Gastrocnemius medialis (tissue), 4 donors: ENCODE data around the gene SIDT1. TPM values are rescaled to one million over a fixed set of nuclear protein-coding genes. Genes with fewer than 3 reads are reported as not detected.

Experiments
- ATAC-seq, 2 donors: fragments of 150-250 bp; one replicate each; pipeline ENCODE4 v1.9.1; 2016
- DNase-seq, 2 donors: peaks; one replicate each; pipeline ENCODE4 v3.0.0-alpha.2; 2019
- H3K27ac ChIP-seq, 4 donors: fragments of 200-600 bp; sonication (generic); 1 replicate in 1 of 4; 2 replicates in 3 of 4; pipeline ENCODE4 v1.5.1; 2016 to 2018; ENCODE audit warnings: mild to moderate bottlenecking in 2 of 4, moderate library complexity in 1 of 4
- H3K27me3 ChIP-seq, 3 donors: fragments of 200-600 bp; sonication (generic) in 2 of 3; 1 replicate in 1 of 3; 2 replicates in 2 of 3; pipeline versions ENCODE4 v1.5.1 to v1.6.0; 2016 to 2019; ENCODE audit warnings: mild to moderate bottlenecking in 1 of 3, moderate library complexity in 1 of 3
- H3K36me3 ChIP-seq, 2 donors: fragments of 200-600 bp; sonication (generic) in 1 of 2; one replicate each; pipeline ENCODE4 v1.5.1; 2017 to 2018
- H3K4me1 ChIP-seq, 2 donors: fragments of 200-600 bp; sonication (generic) in 1 of 2; one replicate each; pipeline ENCODE4 v1.5.1; 2016 to 2017; ENCODE audit warnings: mild to moderate bottlenecking in 2 of 2
- H3K4me3 ChIP-seq, 4 donors: fragments of 200-600 bp; sonication (generic) in 3 of 4; 1 replicate in 1 of 4; 2 replicates in 3 of 4; pipeline ENCODE4 v1.5.1; 2016 to 2019; ENCODE audit warnings: mild to moderate bottlenecking in 2 of 4
- H3K9me3 ChIP-seq, 3 donors: fragments of 200-600 bp; sonication (generic) in 2 of 3; 1 replicate in 1 of 3; 2 replicates in 2 of 3; pipeline ENCODE4 v1.5.1; 2016 to 2019
- POLR2A ChIP-seq, 2 donors: fragments of 450-650 bp; IDR thresholded peaks; one replicate each; pipeline ENCODE4 v1.6.1; 2017; ENCODE audit warnings: antibody characterized with exemption in 2 of 2, mild to moderate bottlenecking in 2 of 2, moderate library complexity in 2 of 2
- in situ Hi-C, 4 donors: fragments of 200-750 bp; cut with MboI; loops; one replicate each; pipeline versions ENCODE4 v1.15.0 to v1.8.0; 2017; ENCODE audit warnings: low sequenced_read_pairs in 4 of 4
- intact Hi-C: fragments of 100-400 bp; cut with DNase I; formaldehyde crosslinking; loops from one replicate; pipeline ENCODE4 v1.15.1; 2023; ENCODE audit warnings: low total_unique reads
- total RNA-seq, 4 donors: library from RNA; depleted of rRNA; stranded (reverse); fragments of >200 nt; gene quantifications; one replicate each; pipeline versions ENCODE4 v1.1.0 to v1.2.3, GENCODE V29; 2016
- TF ChIP-seq, protein P1 (sequence below), 5 experiments: fragments of 450-650 bp in 3 of 5; fragments of 200-600 bp in 2 of 5; sonication (generic) in 2 of 5; IDR thresholded peaks in 4 of 5; conservative IDR thresholded peaks in 1 of 5; 1 replicate in 4 of 5; 2 replicates in 1 of 5; pipeline ENCODE4 v1.5.1; 2016 to 2019; ENCODE audit warnings: antibody characterized with exemption in 5 of 5, mild to moderate bottlenecking in 3 of 5, moderate library complexity in 3 of 5

SIDT1 gene
- total RNA-seq, 4 donors from 2014 or later: 0.13 to 0.87 (median 0.19) TPM; not detected in 1

DNA sequence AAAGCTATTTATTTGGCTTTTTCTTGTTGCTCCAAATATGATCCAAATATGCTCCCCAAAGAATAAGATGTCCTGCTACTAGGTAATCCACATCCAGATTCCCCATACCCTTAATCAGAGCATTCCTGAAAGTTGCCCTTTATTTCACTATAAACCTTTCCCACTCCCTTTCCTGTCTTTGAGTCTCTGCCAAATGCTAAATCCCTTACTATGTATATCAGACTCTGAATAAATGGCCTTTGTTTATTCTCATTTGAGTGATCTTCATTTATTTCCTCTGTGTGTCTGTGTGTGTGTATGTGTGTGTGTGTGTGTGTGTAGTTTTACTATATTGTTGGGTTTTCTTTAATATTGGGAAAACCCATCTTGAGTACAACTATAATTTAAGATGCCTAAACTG is 10.4 kb upstream of the SIDT1 start:
- H3K27me3 ChIP-seq: peaks cover 0 to 3% (median 0%) of the 10 kb centered on the region in 3 donors
- no peak overlapping the region for H3K4me3 ChIP-seq
- intact Hi-C loops (no loop called here), in situ Hi-C loops (loop anchor here in 3 of 4 donors (25.0 kb wide), 2 partner anchors 215 to 960 kb away; partner anchors contain the start of genes ATP6V1A (in 2 of the 3), NAA50 (in 2 of the 3), ATG3 (in 1 of the 3) and SLC35A5 (in 1 of the 3))
- TF ChIP-seq, protein P1, sequence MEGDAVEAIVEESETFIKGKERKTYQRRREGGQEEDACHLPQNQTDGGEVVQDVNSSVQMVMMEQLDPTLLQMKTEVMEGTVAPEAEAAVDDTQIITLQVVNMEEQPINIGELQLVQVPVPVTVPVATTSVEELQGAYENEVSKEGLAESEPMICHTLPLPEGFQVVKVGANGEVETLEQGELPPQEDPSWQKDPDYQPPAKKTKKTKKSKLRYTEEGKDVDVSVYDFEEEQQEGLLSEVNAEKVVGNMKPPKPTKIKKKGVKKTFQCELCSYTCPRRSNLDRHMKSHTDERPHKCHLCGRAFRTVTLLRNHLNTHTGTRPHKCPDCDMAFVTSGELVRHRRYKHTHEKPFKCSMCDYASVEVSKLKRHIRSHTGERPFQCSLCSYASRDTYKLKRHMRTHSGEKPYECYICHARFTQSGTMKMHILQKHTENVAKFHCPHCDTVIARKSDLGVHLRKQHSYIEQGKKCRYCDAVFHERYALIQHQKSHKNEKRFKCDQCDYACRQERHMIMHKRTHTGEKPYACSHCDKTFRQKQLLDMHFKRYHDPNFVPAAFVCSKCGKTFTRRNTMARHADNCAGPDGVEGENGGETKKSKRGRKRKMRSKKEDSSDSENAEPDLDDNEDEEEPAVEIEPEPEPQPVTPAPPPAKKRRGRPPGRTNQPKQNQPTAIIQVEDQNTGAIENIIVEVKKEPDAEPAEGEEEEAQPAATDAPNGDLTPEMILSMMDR (IDR thresholded peaks at IDR 0.05 in 4 of 5, conservative IDR thresholded peaks at IDR 0.05 in 1 of 5): no peak
- no peak for TF ChIP-seq POLR2A (IDR thresholded peaks at IDR 0.05)
- H3K36me3 ChIP-seq: no peaks in the 10 kb centered on the region
- no peaks in the 10 kb centered on the region for H3K4me1 ChIP-seq
- DNase-seq (no peak), ATAC-seq (no peak)
- H3K9me3 ChIP-seq: no peaks in the 10 kb centered on the region
- H3K27ac ChIP-seq: no peak overlapping the region

DNA sequence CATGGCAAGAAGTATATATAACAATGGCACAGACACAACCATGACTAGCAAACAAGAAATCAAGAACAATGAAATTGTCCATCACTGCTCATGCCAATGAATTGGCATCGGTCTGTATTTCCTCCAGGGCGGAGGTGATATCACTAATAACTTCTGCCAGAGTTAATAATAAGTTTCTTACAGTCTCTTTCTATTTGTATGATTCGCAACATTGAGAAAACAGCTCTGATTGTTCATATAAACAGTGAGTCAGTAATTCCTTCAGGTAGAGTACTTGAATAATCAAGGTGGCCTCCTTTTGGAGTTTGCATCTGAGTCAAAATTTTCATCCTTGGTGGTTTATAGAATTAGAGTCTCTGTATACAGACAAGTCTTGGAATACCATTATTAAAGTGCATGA is 9.1 kb upstream of the SIDT1 start:
- Histone ChIP-seq H3K4me1 (no peaks in the 10 kb centered on the region), H3K27me3 (no peaks in the 10 kb centered on the region), H3K4me3 (no peak overlapping the region), H3K27ac (no peak overlapping the region), H3K36me3 (no peaks in the 10 kb centered on the region), H3K9me3 (no peaks in the 10 kb centered on the region)
- intact Hi-C loops: no loop called here
- in situ Hi-C loops: loop anchor here in 3 of 4 donors (25.0 kb wide), 2 partner anchors 214 to 961 kb away; partner anchors contain the start of genes ATP6V1A (in 2 of the 3), NAA50 (in 2 of the 3), ATG3 (in 1 of the 3) and SLC35A5 (in 1 of the 3)
- ATAC-seq: no peak
- no peak for DNase-seq
- TF ChIP-seq POLR2A (IDR thresholded peaks at IDR 0.05): no peak
- TF ChIP-seq, protein P1 (IDR thresholded peaks at IDR 0.05 in 4 of 5, conservative IDR thresholded peaks at IDR 0.05 in 1 of 5): no peak

DNA sequence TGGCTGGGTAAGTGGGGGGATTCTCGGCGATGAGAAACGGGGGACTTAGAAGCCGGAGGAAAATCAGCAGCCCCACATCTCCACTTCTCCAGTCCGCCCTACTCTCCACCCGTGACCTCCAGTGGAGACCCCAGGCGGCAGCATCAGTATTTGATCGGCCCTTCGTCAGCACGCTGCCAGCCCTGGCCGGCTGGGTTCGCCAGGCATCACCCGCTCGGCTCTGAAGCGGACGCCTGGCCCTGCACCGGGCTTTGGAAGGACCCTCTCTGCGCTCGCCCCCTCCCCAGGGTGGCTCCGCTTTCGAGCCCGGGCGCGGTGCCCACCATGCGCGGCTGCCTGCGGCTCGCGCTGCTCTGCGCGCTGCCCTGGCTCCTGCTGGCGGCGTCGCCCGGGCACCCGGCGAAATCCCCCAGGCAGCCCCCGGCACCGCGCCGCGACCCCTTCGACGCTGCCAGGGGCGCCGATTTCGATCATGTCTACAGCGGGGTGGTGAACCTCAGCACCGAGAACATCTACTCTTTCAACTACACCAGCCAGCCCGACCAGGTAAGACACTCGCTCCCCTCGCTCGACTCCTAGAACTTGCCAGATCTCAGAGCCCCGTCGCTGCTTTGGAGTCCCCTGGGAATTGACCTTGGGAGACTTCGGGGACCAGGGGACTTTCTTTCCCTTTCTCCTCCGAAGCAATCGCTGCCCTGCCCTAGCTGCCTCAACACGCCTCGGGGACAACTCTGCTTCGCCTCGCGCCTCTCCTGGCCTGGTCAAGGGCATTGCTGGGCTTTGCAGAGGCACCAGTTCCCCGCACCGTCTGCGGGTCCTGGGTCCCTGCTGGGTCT is 561 bp downstream of the SIDT1 start:
- no peak overlapping the region for H3K27ac ChIP-seq
- peaks cover 6 to 12% of the 10 kb centered on the region in 2 donors for H3K4me1 ChIP-seq
- DNase-seq: no peak
- no peaks in the 10 kb centered on the region for H3K36me3 ChIP-seq
- TF ChIP-seq, protein P1 (IDR thresholded peaks at IDR 0.05 in 4 of 5, conservative IDR thresholded peaks at IDR 0.05 in 1 of 5): no peak
- no peak for TF ChIP-seq POLR2A (IDR thresholded peaks at IDR 0.05)
- in situ Hi-C loops: no loop called here
- peak; percentile 42 to 70 for ATAC-seq
- no peaks in the 10 kb centered on the region for H3K9me3 ChIP-seq
- peaks cover 22 to 29% (median 24%) of the 10 kb centered on the region in 3 donors for H3K27me3 ChIP-seq
- intact Hi-C loops: no loop called here
- peak overlapping the region; percentile 50 to 69 (median 64) for H3K4me3 ChIP-seq

DNA sequence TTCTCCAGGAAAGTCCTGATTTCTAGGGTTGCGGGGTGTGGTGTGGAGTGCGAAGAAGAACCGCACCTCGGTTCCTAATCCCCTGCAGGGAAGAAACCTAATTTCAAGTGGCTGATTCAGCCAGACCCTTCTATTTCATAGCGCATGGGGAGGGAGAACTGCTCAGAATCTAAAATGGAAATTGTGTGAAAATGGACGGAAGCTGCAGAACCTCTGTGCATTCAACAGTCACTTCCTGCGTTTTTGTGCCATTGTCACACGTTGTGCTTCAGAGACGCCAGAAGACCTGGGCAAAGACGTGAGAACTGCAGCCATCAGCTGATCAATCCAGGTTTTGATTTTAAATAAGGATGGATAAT is 1.2 kb downstream of the SIDT1 start:
- Histone ChIP-seq H3K9me3 (no peaks in the 10 kb centered on the region), H3K36me3 (no peaks in the 10 kb centered on the region), H3K27me3 (peaks cover 22 to 29% (median 24%) of the 10 kb centered on the region in 3 donors), H3K27ac (no peak overlapping the region), H3K4me3 (peak overlapping the region; percentile 50 to 69 (median 64)), H3K4me1 (peaks cover 6 to 12% of the 10 kb centered on the region in 2 donors)
- in situ Hi-C loops: no loop called here
- intact Hi-C loops: no loop called here
- ATAC-seq: peak in 1 of 2 donors; percentile 23
- TF ChIP-seq POLR2A (IDR thresholded peaks at IDR 0.05): no peak
- TF ChIP-seq, protein P1 (IDR thresholded peaks at IDR 0.05 in 4 of 5, conservative IDR thresholded peaks at IDR 0.05 in 1 of 5): no peak
- no peak for DNase-seq
